GM12872 (cell line): ENCODE data around the gene SCN4B.

ENCODE experiments used
- CTCF ChIP-seq: IDR thresholded peaks from 3 replicates; pipeline ENCODE4 v1.5.1; 2011; ENCODE audit warnings: low read depth, mild to moderate bottlenecking, low read length, moderate library complexity; ENCODE audit not compliant: insufficient read depth

Gene SCN4B

DNA sequence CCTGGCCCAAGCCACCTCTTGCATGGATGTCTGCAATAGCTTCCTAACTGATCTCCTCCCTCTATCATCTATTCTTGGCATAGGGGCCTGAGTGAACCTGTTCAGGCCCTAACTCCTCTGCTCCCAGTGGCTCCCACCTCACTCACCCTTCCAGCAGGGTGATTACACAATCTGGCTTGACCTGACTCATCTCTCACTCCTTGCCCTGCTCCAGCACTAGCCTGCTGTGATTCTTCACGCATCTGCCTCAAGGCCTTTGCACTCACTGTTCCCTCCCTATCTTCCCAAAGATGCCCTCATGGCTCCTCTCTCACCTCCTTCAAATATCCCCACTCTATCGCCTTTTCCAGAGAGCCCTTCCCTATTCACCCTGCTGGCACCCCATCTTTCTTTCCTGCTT, 10.5 kb downstream of the SCN4B start:
- TF ChIP-seq CTCF = no peak

GRCh38 chr11:118139578-118139977, 13.0 kb downstream of the SCN4B start:
- TF ChIP-seq CTCF = no peak

- no peak for TF ChIP-seq CTCF
Observed at GRCh38 chr11:118138839-118139420, 13.7 kb downstream of the SCN4B start.

DNA sequence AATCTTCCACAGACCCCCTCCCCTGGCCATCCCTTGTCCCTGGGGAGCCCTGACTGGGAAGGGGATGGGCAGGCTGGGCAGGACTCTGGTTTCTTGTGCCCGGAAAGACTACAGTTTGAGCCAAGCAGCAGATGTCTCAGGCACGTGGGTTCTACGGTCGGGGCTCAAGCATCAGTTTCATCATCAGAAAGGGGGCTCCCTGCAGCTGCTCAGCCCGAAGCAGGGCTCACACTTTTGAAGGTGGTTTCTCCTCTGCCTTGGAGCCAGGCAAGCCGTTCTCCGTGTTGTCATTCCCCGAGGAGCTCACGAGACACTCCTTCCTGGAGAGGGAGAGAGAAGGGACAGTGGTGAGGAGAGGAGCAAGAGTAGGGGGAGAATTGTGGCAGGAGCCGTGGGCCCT, 15.8 kb downstream of the SCN4B start:
- TF ChIP-seq CTCF = no peak

DNA sequence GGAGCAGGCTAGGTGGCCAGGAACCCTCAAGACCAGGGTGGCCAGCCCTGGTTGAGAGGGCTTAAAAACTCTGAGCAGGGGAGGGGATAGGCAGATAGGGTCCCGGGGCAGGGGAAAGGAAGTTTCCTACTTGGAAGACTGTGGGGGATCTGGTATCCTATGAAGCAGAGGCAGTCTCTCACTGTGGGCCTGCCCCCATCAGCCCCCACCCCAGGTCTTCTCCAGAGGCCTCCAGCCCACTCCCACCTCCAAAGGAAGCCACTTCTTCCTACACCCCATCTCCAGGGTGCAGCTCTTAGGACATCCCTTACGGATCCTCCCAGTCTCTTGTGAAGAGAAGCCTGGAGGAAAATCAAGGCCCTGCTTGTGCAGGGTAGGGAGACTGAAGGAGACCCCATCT, 16.3 kb downstream of the SCN4B start:
- TF ChIP-seq CTCF = no peak

DNA sequence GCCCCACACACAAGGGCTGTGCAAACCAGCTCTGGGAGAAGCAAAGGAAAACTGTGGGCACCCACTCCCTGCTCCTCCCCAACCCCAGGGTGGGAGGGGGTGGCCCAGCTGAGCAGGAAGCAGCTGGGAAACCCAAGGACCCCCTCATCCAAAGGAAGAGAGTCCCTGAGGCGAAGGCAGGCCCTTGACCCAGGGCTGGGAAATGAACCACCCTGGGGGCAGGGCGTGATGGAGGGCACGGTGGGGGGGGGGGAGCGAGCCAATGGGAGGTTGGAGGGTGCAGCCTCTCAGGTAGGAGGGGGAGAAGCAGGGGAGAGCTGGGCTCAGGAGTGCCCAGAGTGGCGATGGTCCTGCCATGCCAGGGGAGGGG, 16.8 kb downstream of the SCN4B start:
- no peak for TF ChIP-seq CTCF

DNA sequence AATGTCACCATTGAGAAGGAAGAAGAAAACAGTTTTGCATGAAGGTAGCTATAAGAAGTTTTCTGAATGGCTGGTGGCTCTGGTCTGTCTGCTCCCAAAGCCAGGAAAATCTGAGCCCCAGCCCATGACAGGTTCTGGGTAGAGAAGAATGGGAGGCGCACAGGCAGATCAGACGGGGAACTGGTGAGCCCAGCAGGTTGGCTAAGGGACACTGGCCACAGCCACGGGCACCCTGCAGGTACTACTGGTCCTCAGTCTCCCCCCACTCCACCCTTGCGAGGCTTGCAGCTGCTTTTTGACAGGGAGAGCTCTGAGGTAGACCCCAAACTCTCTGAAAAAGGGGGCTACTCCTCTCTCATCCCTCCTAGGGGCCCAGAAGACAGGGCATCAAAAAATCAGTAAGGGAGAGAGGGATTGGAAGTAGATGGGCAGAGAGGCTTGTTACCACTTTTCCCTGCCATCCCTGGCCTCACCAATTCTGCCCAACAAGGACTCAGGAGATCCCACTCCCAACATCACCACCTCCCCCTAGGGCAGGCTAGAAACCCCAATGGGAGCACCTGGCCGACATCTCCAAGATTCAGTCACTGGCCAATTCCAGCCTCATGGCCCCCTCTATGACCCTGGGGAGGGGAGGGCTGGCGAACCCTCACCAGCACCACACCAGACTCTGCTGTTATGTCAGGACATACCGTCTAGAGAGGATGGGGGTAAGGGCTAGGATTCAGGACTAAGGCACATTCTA, 17.4 kb downstream of the SCN4B start:
- no peak for TF ChIP-seq CTCF
